NT2/D1 (cell line): ENCODE results near the gene LDLRAD4.

Source experiments
- SUZ12 ChIP-seq: IDR thresholded peaks from 2 replicates; pipeline ENCODE4 v1.6.1; 2011; ENCODE audit not compliant: insufficient read length, insufficient read depth; ENCODE audit errors: extremely low read depth
- ZNF274 ChIP-seq: IDR thresholded peaks from 2 replicates; pipeline ENCODE4 v1.6.1; 2011; ENCODE audit warnings: mild to moderate bottlenecking, low read depth, low read length

- no peak for TF ChIP-seq ZNF274
- TF ChIP-seq SUZ12: no peak
Measured at GRCh38 chr18:13481820-13482617, 263.5 kb downstream of the LDLRAD4 start.
